ENCODE data around the gene HLA-DRB1. TPM values are rescaled to one million over a fixed set of nuclear protein-coding genes. Genes with fewer than 3 reads are reported as not detected.
"Not testable (repeated sequence)": the region's sequence is repeated elsewhere in the genome, so short reads cannot be mapped to it uniquely, and the experiment has no call there.

Gene HLA-DRB1
- total RNA-seq, 1 donor from 2014 or later, result not detected

GRCh38 chr6:32597024-32597423, 7.4 kb upstream of the HLA-DRB1 start:
- H3K27me3 ChIP-seq (ENCODE audit: control insufficient read depth, insufficient read depth, low read length), result no peaks in the 10 kb centered on the region
- H3K36me3 ChIP-seq (ENCODE audit: control insufficient read depth, insufficient read depth, low read length), result no peaks in the 10 kb centered on the region
- no peak for TF ChIP-seq CTCF (IDR thresholded peaks at IDR 0.05; ENCODE audit: insufficient read depth, low read length, severe bottlenecking)
- DNase-seq (ENCODE audit: low read depth) (no peak), FAIRE-seq (no peak)
- no peak overlapping the region for H3K4me3 ChIP-seq (ENCODE audit: low read depth, low read length)

- not testable (repeated sequence) for FAIRE-seq; H3K27me3 ChIP-seq (ENCODE audit: control insufficient read depth, insufficient read depth, low read length); H3K4me3 ChIP-seq (ENCODE audit: low read depth, low read length); DNase-seq (ENCODE audit: low read depth); H3K36me3 ChIP-seq (ENCODE audit: control insufficient read depth, insufficient read depth, low read length)
These were observed 1.1 kb upstream of the HLA-DRB1 start for GRCh38 chr6:32590713-32591112.

- H3K27me3 ChIP-seq (ENCODE audit: control insufficient read depth, insufficient read depth, low read length), result peaks cover 2% of the 10 kb centered on the region
- TF ChIP-seq CTCF (IDR thresholded peaks at IDR 0.05; ENCODE audit: insufficient read depth, low read length, severe bottlenecking), result no peak
- DNase-seq (ENCODE audit: low read depth) (no peak), FAIRE-seq (no peak)
- H3K4me3 ChIP-seq (ENCODE audit: low read depth, low read length), result no peak overlapping the region
- no peaks in the 10 kb centered on the region for H3K36me3 ChIP-seq (ENCODE audit: control insufficient read depth, insufficient read depth, low read length)
These were observed 1.5 kb downstream of the HLA-DRB1 start for GRCh38 chr6:32588156-32588555.

- FAIRE-seq (no peak), DNase-seq (ENCODE audit: low read depth) (no peak)
- H3K4me3 ChIP-seq (ENCODE audit: low read depth, low read length), result no peak overlapping the region
- TF ChIP-seq CTCF (IDR thresholded peaks at IDR 0.05; ENCODE audit: insufficient read depth, low read length, severe bottlenecking), result no peak
- H3K36me3 ChIP-seq (ENCODE audit: control insufficient read depth, insufficient read depth, low read length), result no peaks in the 10 kb centered on the region
- peaks cover 2% of the 10 kb centered on the region for H3K27me3 ChIP-seq (ENCODE audit: control insufficient read depth, insufficient read depth, low read length)
These were observed 6.1 kb downstream of the HLA-DRB1 start for GRCh38 chr6:32583527-32583898.

GRCh38 chr6:32581315-32582095, 8.1 kb downstream of the HLA-DRB1 start:
- FAIRE-seq, result no peak

GRCh38 chr6:32580593-32580992, 9.1 kb downstream of the HLA-DRB1 start:
- peak; percentile 77 for FAIRE-seq
- no peak for TF ChIP-seq CTCF (IDR thresholded peaks at IDR 0.05; ENCODE audit: insufficient read depth, low read length, severe bottlenecking)

More at GRCh38 chr6:32581315-32582095, 8.1 kb downstream of the HLA-DRB1 start:
- Histone ChIP-seq H3K27me3 (ENCODE audit: control insufficient read depth, insufficient read depth, low read length) (peaks cover 2% of the 10 kb centered on the region), H3K4me3 (ENCODE audit: low read depth, low read length) (no peak overlapping the region), H3K36me3 (ENCODE audit: control insufficient read depth, insufficient read depth, low read length) (no peaks in the 10 kb centered on the region)
- peak; percentile 6 for DNase-seq (ENCODE audit: low read depth)
- no peak for TF ChIP-seq CTCF (IDR thresholded peaks at IDR 0.05; ENCODE audit: insufficient read depth, low read length, severe bottlenecking)

More at GRCh38 chr6:32580593-32580992, 9.1 kb downstream of the HLA-DRB1 start:
- Histone ChIP-seq H3K36me3 (ENCODE audit: control insufficient read depth, insufficient read depth, low read length) (no peaks in the 10 kb centered on the region), H3K27me3 (ENCODE audit: control insufficient read depth, insufficient read depth, low read length) (peaks cover 2% of the 10 kb centered on the region), H3K4me3 (ENCODE audit: low read depth, low read length) (no peak overlapping the region)
- DNase-seq (ENCODE audit: low read depth), result no peak
